Measurements from ENCODE around the gene C13orf46.

DNA sequence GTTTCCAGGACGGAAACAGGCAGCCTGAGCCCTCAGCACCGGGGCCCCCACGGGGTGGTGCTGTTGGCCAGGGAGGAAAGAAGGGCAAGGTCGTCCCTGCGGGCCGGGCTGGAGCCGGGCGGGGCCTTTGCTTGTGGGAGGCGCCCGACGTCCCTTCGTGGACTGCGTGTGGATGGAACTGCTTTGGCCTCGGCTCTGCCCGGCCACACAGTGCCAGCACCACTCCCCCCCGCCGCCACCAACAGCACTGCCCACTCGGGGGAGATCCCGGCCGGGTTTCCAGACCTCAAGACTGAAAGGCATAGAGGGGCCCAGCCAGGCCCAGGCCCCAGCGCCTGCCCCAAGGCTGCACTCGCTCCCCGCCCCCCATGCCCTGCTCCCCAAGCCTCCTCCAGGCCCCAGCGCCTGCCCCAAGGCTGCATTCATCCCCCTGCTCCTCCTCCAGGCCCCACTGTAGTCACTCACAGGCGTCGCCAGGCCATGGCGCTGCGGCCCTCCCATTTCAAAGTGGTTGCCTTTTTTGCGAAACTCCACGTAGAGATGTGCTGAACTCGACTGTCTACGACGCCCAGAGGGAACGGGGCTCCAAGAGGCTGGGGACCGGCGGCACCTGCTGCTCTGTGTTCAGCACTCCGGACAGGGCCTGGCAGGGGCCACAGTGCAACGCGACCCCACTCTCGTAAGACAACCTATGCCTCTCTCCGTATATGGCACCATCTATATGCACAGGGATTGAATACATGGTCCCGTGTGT is 22.5 kb downstream of the C13orf46 start:
- no peak for TF ChIP-seq POLR2A (IDR thresholded peaks at IDR 0.05; ENCODE audit: low read length)
- no peak for TF ChIP-seq GATA1 (IDR thresholded peaks at IDR 0.05; ENCODE audit: low read depth, low read length)
